Stimulated activated CD4-positive, alpha-beta T cell treated with anti-CD3 and anti-CD28 coated beads, Interleukin-12 subunit alpha, Interleukin-12 subunit beta, amount 100 ng/mL, for 24 hours (primary cell): Measurements from ENCODE around the gene MT1HL1.
"Not testable (repeated sequence)": the region's sequence is repeated elsewhere in the genome, so short reads cannot be mapped to it uniquely, and the experiment has no call there.

ENCODE experiments used
- DNase-seq, 2 experiments: peaks; one replicate each; pipeline ENCODE4 v3.0.0-alpha.2; 2020; ENCODE audit warnings: low read depth in 2 of 2

MT1HL1 gene

GRCh38 chr1:237016626-237017025 is 12.4 kb upstream of the MT1HL1 start:
- no peak for DNase-seq

DNA sequence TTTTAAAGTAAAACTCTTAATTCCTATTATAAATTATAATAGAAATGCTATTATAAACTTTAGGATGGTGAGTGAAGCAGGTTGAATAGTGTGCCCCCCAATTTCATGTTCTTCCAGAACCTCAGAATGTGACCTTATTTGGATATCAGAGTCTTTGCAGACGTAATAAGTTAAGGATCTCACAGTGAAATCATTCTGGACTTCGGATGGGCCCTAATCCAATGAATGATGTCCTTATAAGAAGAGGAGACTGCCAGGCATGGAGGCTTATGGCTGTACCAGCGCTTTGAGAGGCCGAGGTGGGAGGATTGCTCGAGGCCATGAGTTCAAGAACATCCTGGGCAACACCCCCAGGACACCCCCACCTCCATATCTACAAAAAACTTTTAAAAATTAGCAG is 9.4 kb upstream of the MT1HL1 start:
- DNase-seq, result no peak

- DNase-seq, result no peak
Measured at GRCh38 chr1:237012788-237013383, 8.6 kb upstream of the MT1HL1 start.

DNA sequence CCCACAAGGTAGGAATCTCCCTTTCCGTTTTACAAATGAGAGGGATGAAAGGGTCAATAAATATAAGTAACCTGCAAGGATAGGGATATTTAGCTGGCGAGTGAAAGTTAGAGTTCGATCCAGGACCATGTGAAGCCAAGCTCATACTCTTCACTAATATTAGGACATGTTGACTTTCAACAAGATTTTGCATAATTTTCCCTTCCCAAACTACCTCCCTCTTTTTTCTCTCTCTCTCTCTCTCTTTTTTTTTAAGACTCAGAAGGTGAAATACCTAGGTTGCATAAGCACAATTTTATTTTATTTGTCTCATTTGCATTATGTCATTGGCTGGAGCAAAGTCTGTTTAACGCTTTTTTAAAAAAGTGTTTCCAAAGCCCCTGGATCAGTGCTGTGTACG is 8.1 kb upstream of the MT1HL1 start:
- DNase-seq, result no peak

GRCh38 chr1:237011432-237011831 is 7.2 kb upstream of the MT1HL1 start:
- DNase-seq, result no peak

DNA sequence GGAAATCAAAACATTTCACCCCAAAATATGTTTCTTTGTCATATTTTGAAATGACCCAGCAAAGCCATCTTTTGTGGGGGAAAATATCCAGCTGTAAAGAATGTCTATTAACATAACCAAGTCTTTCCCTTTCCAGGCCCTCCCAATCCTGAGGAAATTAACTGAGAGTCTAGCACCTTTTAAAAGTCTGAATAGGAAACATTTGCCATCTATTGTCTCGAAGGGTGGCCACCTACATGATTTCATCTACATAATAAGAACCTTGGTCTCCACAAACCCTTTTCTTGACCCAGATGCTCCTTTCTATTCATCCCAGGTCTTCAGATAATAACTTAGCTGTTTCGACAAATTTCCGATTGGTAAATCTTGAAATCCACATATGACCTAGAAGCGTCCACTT is 5.4 kb upstream of the MT1HL1 start:
- no peak for DNase-seq

GRCh38 chr1:237007147-237007881 is 3.1 kb upstream of the MT1HL1 start:
- DNase-seq, result no peak

GRCh38 chr1:237005674-237006073 is 1.4 kb upstream of the MT1HL1 start:
- DNase-seq, result no peak

DNA sequence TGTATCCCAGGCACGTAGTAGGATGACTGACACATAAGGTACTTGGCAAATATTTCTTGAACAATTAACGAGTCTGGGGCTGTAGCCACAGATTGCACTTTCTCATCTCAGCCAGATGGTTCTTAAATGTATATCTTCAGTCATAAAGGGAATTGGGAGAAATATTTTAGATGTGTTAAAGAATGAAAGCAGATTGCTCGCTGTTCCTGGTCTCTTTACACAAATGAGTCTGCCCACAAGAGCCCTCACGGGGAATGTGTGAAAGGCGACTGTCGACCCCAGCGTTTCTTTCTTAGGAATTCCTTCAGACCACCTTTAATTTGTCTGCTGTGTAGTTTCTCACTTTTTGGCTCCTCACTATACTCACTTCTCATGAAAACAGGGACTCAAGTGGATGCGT is 725 bp downstream of the MT1HL1 start:
- no peak for DNase-seq

DNA sequence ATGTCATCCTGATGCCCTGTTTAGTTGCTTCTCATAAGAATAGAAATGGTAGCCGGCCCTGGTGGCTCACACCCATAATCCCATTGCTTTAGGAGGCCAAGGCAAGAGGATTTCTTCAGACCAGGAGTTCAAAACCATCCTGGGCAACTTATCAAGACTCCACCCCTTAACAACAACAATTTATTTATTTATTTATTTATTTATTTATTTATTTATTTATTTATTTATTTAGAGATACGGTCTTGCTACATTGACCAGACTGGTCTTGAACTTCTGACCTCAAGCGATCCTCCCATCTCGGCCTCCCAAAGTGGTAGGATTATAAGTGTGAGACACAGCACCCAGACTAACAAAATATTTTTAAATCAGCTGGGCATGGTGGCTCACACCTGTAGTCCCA is 4.0 kb downstream of the MT1HL1 start:
- no peak for DNase-seq

DNA sequence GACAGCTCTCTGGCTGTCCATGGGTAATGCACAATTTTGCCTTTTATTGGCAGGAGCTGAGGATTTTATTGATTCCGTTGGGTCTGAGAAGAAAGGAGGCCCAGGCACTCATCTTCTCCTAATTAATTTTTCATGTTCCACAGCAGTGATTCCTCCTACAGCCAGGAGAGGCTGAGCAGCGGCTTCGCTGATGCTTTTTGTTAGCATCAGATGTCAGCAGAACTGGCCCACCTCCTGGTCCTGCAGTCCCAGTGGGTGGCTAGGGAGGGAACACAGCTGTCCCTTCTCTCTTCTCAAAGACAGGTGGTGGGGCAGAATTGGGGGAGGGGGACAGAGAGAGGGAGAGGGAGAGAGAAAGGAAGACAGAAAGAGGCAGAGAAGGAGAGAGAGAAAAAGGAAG is 5.7 kb downstream of the MT1HL1 start:
- no peak for DNase-seq

DNA sequence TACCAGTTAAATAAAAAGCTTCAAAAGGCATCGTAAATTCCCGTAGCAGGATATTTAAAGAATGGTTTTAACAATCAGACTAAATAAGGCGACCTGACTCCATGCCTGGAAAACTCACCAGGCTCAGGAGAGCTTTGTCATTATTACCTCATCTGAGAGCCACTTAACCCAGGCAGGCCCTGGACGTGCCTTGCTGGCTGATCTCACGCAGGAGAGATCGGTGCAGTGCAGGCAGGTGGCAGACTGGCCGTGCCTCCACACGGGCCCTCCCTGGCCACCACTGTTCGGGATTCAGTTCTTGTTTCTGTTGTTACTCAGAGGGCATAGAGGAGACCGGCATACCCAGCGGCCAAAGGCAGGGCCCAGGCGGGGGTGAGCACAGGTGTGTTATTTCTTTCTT is 6.4 kb downstream of the MT1HL1 start:
- no peak for DNase-seq

DNA sequence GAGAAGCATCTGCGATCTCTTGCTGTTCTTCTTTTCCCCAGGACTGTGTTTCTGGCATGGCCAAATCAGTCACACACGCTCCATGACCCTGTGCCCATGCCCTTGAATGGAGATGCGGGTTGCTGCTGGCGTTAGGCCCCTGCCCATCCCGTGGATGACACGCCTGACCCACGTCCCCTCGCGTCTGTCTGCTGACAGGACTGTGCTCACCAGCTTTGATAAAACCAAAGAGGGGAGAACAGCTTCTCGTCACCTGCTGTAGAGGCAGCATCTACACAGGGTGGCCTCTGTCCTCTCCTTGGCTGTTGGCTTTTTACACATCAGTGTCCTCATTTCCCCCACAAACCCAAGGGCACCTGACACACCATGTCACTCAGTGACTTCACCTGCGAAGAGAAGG is 6.9 kb downstream of the MT1HL1 start:
- no peak for DNase-seq

GRCh38 chr1:236994450-236994849 is 9.8 kb downstream of the MT1HL1 start:
- no peak for DNase-seq

DNA sequence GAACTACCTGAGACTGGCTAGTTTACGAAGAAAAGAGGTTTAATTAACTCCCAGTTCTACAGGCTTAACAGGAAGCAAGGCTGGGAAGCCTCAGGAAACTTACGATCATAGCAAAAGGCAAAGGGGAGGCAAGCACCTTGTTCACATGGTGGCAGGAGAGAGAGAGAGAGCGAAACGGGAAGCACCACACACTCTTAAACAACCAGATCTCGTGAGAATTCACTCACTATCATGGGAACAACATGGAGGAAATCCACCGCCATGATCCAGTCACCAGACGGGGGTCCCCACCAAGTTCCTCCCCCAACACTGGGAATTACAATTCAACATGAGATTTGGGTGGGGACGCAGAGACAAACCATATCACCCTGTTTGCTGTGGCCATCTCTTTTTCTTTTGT is 11.8 kb downstream of the MT1HL1 start:
- no peak for DNase-seq

GRCh38 chr1:236990052-236990445 is 14.2 kb downstream of the MT1HL1 start:
- no peak for DNase-seq

DNA sequence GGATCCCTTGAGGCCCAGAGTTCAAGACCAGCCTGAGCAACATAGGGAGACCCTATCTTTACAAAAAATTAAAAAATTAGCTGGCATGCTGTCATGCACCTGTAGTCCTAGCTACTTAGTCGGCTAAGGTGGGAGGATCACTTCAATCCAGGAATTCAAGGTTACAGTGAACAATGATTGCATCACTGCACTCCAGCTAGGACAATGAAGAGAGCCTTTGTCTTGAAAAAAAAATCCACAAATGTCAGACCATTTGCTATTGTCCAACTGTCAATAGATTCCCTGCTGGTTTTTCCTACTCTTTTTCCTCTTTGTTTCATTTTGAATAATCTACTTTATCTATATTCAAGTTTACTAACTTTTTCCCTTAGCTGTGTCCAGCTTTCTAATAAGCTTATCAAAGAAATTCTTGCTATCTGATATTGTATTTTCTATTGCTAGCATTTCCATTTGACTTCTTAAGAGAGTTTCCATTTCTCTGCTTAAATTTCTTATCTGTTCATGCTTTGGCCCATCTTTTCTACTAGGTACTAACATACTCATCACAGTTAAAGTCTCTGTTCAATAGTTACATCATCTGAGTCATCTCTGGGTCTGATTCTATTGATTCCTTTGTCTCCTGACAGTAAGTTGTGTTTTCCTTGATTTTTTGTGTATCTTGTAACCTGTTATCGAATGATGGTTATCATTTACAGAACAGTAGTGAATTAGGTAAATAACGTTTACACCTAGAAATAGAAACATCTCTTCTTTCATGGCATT is 14.8 kb downstream of the MT1HL1 start:
- DNase-seq, result no peak

- no peak for DNase-seq
Measured at GRCh38 chr1:236983818-236984217, 20.4 kb downstream of the MT1HL1 start.

DNA sequence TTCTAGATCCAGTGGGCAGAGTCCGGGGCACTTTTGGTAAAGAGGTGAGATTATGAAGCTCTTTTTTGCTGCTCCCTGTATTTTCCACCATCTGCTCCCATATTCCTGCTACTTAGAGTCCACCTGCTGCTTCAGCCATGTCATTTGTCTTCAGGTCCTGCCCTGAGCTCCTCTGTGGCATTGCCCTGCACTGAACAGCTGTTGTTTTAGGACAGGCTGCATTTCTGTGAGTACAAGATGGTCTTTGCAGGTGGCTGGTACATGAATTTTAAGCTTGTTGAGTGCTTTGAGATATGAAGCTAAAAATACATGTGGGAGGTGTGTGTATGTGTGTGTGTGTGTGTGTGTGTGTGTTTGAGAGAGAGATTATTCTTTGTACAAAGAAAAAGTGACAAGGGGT is 21.9 kb downstream of the MT1HL1 start:
- no peak for DNase-seq

GRCh38 chr1:236981431-236981830 is 22.8 kb downstream of the MT1HL1 start:
- not testable (repeated sequence) for DNase-seq

GRCh38 chr1:236980673-236981072 is 23.6 kb downstream of the MT1HL1 start:
- no peak for DNase-seq

DNA sequence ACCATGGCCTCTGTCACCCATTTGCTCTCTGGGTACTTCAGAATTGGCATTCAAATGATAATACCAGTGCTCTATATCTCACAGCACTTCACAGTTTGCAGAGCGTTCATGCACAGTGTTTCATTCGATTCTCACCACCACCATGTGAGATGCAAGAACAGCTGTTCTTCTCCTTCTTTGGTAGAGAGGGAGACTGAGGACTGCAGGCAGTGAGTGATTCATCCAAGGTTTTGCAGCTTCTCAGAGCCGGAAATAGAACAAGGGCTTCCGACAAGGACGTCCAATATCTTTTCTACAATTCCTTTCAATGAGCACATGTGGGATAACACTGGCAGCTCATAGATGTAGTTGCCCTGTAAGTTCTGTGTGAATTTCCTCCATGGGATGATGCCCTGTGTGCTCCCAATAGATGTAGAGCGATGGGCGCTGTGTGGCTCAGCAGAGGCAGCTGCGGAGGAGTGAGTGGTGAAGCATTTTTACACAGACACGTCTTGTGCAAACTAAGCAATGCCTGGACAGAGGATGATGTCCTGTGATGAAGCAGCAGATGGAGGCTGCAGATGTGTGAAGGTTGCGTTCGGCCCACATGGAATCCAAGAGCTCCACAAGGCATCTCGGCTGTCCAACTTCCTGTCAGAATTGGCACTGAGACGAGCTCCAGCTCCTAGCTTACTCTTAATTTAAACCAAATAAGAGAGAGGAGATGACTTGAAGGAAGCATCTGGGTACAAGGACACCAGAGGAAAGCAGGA is 24.9 kb downstream of the MT1HL1 start:
- no peak for DNase-seq
